RWPE2 (cell line): ENCODE data around the gene CD300LG.
A peak's percentile ranks its signal among the peaks of the same experiment; 100 is the strongest.

Source experiments
- ATAC-seq: fragments of 200-7000 bp; cut with Tn5 transposase; 3 replicates; pipeline ENCODE4 v1.9.1; 2021; ENCODE audit warnings: low read depth
- DNase-seq: peaks from one replicate; pipeline ENCODE4 v3.0.0-alpha.2; 2020; ENCODE audit warnings: low spot score
- H3K27ac ChIP-seq: fragments of 450-650 bp; 2 replicates; pipeline ENCODE4 v1.5.1; 2017; ENCODE audit warnings: mild to moderate bottlenecking; ENCODE audit not compliant: poor library complexity, severe bottlenecking
- H3K27me3 ChIP-seq: fragments of 250-450 bp; sonication (Bioruptor Pico); 2 replicates; pipeline ENCODE4 v1.5.1; 2021; ENCODE audit warnings: mild to moderate bottlenecking, moderate library complexity; ENCODE audit not compliant: insufficient read depth, poor library complexity, severe bottlenecking
- H3K36me3 ChIP-seq: fragments of 250-450 bp; sonication (Bioruptor Pico); 2 replicates; pipeline ENCODE4 v1.5.1; 2020; ENCODE audit warnings: low read depth, mild to moderate bottlenecking, moderate library complexity
- H3K4me1 ChIP-seq: fragments of 250-450 bp; sonication (Bioruptor Pico); 2 replicates; pipeline ENCODE4 v1.5.1; 2021; ENCODE audit warnings: mild to moderate bottlenecking, moderate library complexity; ENCODE audit not compliant: insufficient read depth, poor library complexity, severe bottlenecking
- H3K4me3 ChIP-seq: fragments of 250-450 bp; sonication (Bioruptor Pico); 2 replicates; pipeline ENCODE4 v1.5.1; 2021; ENCODE audit warnings: mild to moderate bottlenecking, moderate library complexity; ENCODE audit not compliant: severe bottlenecking
- H3K9me3 ChIP-seq: fragments of 250-450 bp; sonication (Bioruptor Pico); 2 replicates; pipeline ENCODE4 v1.5.1; 2021; ENCODE audit warnings: mild to moderate bottlenecking, moderate library complexity; ENCODE audit not compliant: severe bottlenecking
- TF ChIP-seq, protein P1 (sequence below): fragments of 450-650 bp; IDR thresholded peaks from one replicate; pipeline ENCODE4 v1.5.1; 2017; ENCODE audit warnings: mild to moderate bottlenecking, moderate library complexity; ENCODE audit not compliant: poor library complexity, severe bottlenecking

CD300LG gene

DNA sequence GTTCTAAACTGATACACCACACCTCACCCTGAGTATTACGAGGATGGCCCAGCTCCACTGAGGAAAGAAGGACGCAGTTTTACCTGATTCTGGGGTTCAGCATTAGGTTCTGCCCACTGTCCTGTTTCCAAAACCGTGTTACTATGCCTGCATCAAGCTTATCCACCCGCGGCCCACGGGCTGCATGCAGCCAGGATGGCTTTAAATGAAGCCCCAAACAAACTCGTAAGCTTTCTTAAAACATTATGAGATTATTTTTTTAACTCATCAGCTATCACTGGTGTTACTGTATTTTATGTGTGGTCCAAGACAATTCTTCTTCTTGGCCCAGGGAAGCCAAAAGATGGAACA is 4.0 kb upstream of the CD300LG start:
- TF ChIP-seq, protein P1, sequence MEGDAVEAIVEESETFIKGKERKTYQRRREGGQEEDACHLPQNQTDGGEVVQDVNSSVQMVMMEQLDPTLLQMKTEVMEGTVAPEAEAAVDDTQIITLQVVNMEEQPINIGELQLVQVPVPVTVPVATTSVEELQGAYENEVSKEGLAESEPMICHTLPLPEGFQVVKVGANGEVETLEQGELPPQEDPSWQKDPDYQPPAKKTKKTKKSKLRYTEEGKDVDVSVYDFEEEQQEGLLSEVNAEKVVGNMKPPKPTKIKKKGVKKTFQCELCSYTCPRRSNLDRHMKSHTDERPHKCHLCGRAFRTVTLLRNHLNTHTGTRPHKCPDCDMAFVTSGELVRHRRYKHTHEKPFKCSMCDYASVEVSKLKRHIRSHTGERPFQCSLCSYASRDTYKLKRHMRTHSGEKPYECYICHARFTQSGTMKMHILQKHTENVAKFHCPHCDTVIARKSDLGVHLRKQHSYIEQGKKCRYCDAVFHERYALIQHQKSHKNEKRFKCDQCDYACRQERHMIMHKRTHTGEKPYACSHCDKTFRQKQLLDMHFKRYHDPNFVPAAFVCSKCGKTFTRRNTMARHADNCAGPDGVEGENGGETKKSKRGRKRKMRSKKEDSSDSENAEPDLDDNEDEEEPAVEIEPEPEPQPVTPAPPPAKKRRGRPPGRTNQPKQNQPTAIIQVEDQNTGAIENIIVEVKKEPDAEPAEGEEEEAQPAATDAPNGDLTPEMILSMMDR: no peak
- Histone ChIP-seq H3K9me3 (no peaks in the 10 kb centered on the region), H3K27me3 (no peaks in the 10 kb centered on the region), H3K27ac (no peak overlapping the region), H3K4me3 (no peak overlapping the region), H3K4me1 (peaks cover 3% of the 10 kb centered on the region), H3K36me3 (no peaks in the 10 kb centered on the region)
- DNase-seq: no peak
- no peak for ATAC-seq

DNA sequence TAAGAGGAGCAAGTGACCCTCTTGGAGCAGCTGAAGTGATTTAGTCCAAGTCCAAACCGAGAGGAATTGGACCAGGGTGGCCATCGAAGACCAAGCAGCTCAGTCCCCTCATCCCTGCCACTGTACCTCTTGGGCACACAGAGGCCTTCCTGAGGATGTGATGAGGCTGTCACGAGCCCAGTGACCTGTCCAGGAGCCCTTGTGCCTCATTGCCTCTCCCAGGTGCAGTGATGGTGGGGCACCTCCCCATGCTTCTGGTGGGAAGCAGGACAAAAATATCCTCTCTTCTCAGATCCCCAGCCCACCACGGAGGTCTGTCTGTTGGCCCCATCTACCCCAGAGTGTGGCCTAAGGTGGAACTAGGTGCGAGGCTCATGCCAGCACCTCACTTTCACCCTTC is 2.7 kb upstream of the CD300LG start:
- H3K9me3 ChIP-seq: no peaks in the 10 kb centered on the region
- TF ChIP-seq, protein P1: no peak
- ATAC-seq: no peak
- H3K36me3 ChIP-seq: no peaks in the 10 kb centered on the region
- peaks cover 3% of the 10 kb centered on the region for H3K4me1 ChIP-seq
- H3K27me3 ChIP-seq: no peaks in the 10 kb centered on the region
- no peak for DNase-seq
- H3K27ac ChIP-seq: no peak overlapping the region
- H3K4me3 ChIP-seq: no peak overlapping the region

DNA sequence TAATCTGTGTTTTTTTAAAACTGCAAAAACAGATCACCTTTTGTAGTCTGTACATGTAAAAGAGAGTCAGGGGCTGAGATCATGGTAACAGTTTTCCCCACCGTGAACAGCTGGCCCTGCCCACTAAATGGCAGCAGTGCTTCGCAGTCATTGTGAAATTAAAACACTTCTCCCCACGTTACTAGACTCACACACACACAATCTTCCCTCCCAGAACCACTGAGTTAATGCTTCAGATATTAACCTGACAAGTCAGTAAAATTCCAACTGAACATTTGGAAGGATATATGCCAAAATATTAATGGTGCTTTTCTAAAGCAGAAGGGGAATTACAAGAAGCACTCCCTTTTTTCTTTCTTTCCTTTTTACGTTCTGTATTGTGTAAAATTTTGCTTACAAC is 1.2 kb upstream of the CD300LG start:
- TF ChIP-seq, protein P1: no peak
- Histone ChIP-seq H3K27ac (no peak overlapping the region), H3K9me3 (no peaks in the 10 kb centered on the region), H3K4me3 (no peak overlapping the region), H3K27me3 (no peaks in the 10 kb centered on the region), H3K4me1 (no peaks in the 10 kb centered on the region), H3K36me3 (no peaks in the 10 kb centered on the region)
- ATAC-seq (no peak), DNase-seq (no peak)

DNA sequence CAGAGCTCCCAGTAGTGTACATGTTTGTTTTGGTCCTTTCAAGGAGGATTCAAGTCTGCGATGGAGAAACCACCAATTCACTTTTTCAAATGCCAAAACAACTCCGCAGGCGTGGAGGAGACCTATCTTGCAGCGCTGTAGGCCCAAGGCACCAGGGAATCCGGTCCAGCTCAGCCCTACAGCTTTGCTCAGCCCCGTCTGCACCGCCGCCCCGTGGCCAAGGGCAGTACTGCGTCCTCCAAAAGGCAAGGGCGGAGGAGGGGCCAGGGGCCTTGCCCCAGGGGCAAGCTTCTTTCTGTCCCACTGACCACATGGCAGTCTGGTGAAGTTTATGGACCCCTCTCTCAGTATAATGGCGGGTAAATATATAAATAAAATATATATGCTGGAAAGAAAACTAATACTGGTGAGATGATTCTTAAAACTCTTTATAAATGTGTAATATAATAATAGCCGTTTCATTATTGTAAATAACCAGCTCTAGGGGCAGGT is 709 bp upstream of the CD300LG start:
- no peak overlapping the region for H3K4me3 ChIP-seq
- H3K27me3 ChIP-seq: no peaks in the 10 kb centered on the region
- no peak overlapping the region for H3K27ac ChIP-seq

DNA sequence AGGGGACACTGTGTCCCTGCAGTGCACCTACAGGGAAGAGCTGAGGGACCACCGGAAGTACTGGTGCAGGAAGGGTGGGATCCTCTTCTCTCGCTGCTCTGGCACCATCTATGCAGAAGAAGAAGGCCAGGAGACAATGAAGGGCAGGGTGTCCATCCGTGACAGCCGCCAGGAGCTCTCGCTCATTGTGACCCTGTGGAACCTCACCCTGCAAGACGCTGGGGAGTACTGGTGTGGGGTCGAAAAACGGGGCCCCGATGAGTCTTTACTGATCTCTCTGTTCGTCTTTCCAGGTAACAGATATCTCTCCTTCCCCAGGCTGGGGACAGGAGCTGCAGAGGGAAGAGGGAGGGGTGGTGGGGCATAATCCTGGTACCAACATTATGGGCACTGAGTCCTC is 1.6 kb downstream of the CD300LG start:
- Histone ChIP-seq H3K27me3 (no peaks in the 10 kb centered on the region), H3K4me3 (no peak overlapping the region), H3K27ac (no peak overlapping the region), H3K36me3 (no peaks in the 10 kb centered on the region), H3K9me3 (no peaks in the 10 kb centered on the region), H3K4me1 (no peaks in the 10 kb centered on the region)
- ATAC-seq: no peak
- DNase-seq: no peak
- TF ChIP-seq, protein P1: no peak

More for the DNA sequence above, 709 bp upstream of the CD300LG start:
- ATAC-seq (peak; percentile 96), DNase-seq (no peak)
- Histone ChIP-seq H3K4me1 (no peaks in the 10 kb centered on the region), H3K9me3 (no peaks in the 10 kb centered on the region), H3K36me3 (no peaks in the 10 kb centered on the region)
- TF ChIP-seq, protein P1: peak; percentile 96
